ENCODE data around the gene ROR2.
A peak's percentile ranks its signal among the peaks of the same experiment; 100 is the strongest.

ROR2 gene

GRCh38 chr9:91885746-91886413, 64.1 kb downstream of the ROR2 start:
- no peaks in the 10 kb centered on the region for H3K27me3 ChIP-seq (ENCODE audit: insufficient read depth, low read length)
- H3K4me1 ChIP-seq (ENCODE audit: insufficient read depth, low read length): peaks cover 15% of the 10 kb centered on the region
- no peak overlapping the region for H3K4me3 ChIP-seq (ENCODE audit: low read length)
- H2AFZ ChIP-seq (ENCODE audit: low read depth, low read length): no peak overlapping the region
- no peaks in the 10 kb centered on the region for H3K36me3 ChIP-seq (ENCODE audit: insufficient read depth, low read length)
- peaks cover 2% of the 10 kb centered on the region for H3K9me3 ChIP-seq (ENCODE audit: low read length)

- peak overlapping the region; percentile 79 for H2AFZ ChIP-seq (ENCODE audit: low read depth, low read length)
Measured at GRCh38 chr9:91884696-91885687, 65.0 kb downstream of the ROR2 start.

GRCh38 chr9:91884153-91884552, 65.9 kb downstream of the ROR2 start:
- no peak overlapping the region for H2AFZ ChIP-seq (ENCODE audit: low read depth, low read length)
- H3K27me3 ChIP-seq (ENCODE audit: insufficient read depth, low read length): no peaks in the 10 kb centered on the region
- peaks cover 2% of the 10 kb centered on the region for H3K9me3 ChIP-seq (ENCODE audit: low read length)
- no peaks in the 10 kb centered on the region for H3K36me3 ChIP-seq (ENCODE audit: insufficient read depth, low read length)
- H3K4me1 ChIP-seq (ENCODE audit: insufficient read depth, low read length): peaks cover 15% of the 10 kb centered on the region
- no peak overlapping the region for H3K4me3 ChIP-seq (ENCODE audit: low read length)

More at GRCh38 chr9:91884696-91885687, 65.0 kb downstream of the ROR2 start:
- no peak overlapping the region for H3K4me3 ChIP-seq (ENCODE audit: low read length)
- H3K9me3 ChIP-seq (ENCODE audit: low read length): peaks cover 2% of the 10 kb centered on the region
- H3K27me3 ChIP-seq (ENCODE audit: insufficient read depth, low read length): no peaks in the 10 kb centered on the region
- H3K4me1 ChIP-seq (ENCODE audit: insufficient read depth, low read length): peaks cover 15% of the 10 kb centered on the region
- H3K36me3 ChIP-seq (ENCODE audit: insufficient read depth, low read length): no peaks in the 10 kb centered on the region

GRCh38 chr9:91883503-91883902, 66.5 kb downstream of the ROR2 start:
- H3K36me3 ChIP-seq (ENCODE audit: insufficient read depth, low read length): no peaks in the 10 kb centered on the region
- H3K9me3 ChIP-seq (ENCODE audit: low read length): peaks cover 2% of the 10 kb centered on the region
- no peak overlapping the region for H2AFZ ChIP-seq (ENCODE audit: low read depth, low read length)
- H3K4me1 ChIP-seq (ENCODE audit: insufficient read depth, low read length): peaks cover 15% of the 10 kb centered on the region
- H3K27me3 ChIP-seq (ENCODE audit: insufficient read depth, low read length): no peaks in the 10 kb centered on the region
- H3K4me3 ChIP-seq (ENCODE audit: low read length): no peak overlapping the region

GRCh38 chr9:91882627-91883026, 67.4 kb downstream of the ROR2 start:
- Histone ChIP-seq H3K9me3 (ENCODE audit: low read length) (peaks cover 2% of the 10 kb centered on the region), H3K4me3 (ENCODE audit: low read length) (no peak overlapping the region), H3K27me3 (ENCODE audit: insufficient read depth, low read length) (no peaks in the 10 kb centered on the region), H3K36me3 (ENCODE audit: insufficient read depth, low read length) (no peaks in the 10 kb centered on the region), H3K4me1 (ENCODE audit: insufficient read depth, low read length) (peaks cover 15% of the 10 kb centered on the region), H2AFZ (ENCODE audit: low read depth, low read length) (no peak overlapping the region)

GRCh38 chr9:91880378-91880972, 69.6 kb downstream of the ROR2 start:
- H3K36me3 ChIP-seq (ENCODE audit: insufficient read depth, low read length): no peaks in the 10 kb centered on the region
- peaks cover 2% of the 10 kb centered on the region for H3K9me3 ChIP-seq (ENCODE audit: low read length)
- H3K27me3 ChIP-seq (ENCODE audit: insufficient read depth, low read length): no peaks in the 10 kb centered on the region
- no peak overlapping the region for H2AFZ ChIP-seq (ENCODE audit: low read depth, low read length)
- H3K4me3 ChIP-seq (ENCODE audit: low read length): no peak overlapping the region
- H3K4me1 ChIP-seq (ENCODE audit: insufficient read depth, low read length): peaks cover 13% of the 10 kb centered on the region

GRCh38 chr9:91879231-91879630, 70.8 kb downstream of the ROR2 start:
- no peak overlapping the region for H3K4me3 ChIP-seq (ENCODE audit: low read length)
- H3K9me3 ChIP-seq (ENCODE audit: low read length): peaks cover 2% of the 10 kb centered on the region
- H3K4me1 ChIP-seq (ENCODE audit: insufficient read depth, low read length): peaks cover 2% of the 10 kb centered on the region
- no peaks in the 10 kb centered on the region for H3K36me3 ChIP-seq (ENCODE audit: insufficient read depth, low read length)
- no peak overlapping the region for H2AFZ ChIP-seq (ENCODE audit: low read depth, low read length)
- no peaks in the 10 kb centered on the region for H3K27me3 ChIP-seq (ENCODE audit: insufficient read depth, low read length)

GRCh38 chr9:91873637-91874051, 76.4 kb downstream of the ROR2 start:
- Histone ChIP-seq H3K4me3 (ENCODE audit: low read length) (no peak overlapping the region), H3K9me3 (ENCODE audit: low read length) (no peaks in the 10 kb centered on the region), H3K4me1 (ENCODE audit: insufficient read depth, low read length) (no peaks in the 10 kb centered on the region), H3K27me3 (ENCODE audit: insufficient read depth, low read length) (no peaks in the 10 kb centered on the region), H2AFZ (ENCODE audit: low read depth, low read length) (no peak overlapping the region), H3K36me3 (ENCODE audit: insufficient read depth, low read length) (no peaks in the 10 kb centered on the region)

GRCh38 chr9:91868732-91869391, 81.2 kb downstream of the ROR2 start:
- no peak overlapping the region for H2AFZ ChIP-seq (ENCODE audit: low read depth, low read length)
- no peaks in the 10 kb centered on the region for H3K36me3 ChIP-seq (ENCODE audit: insufficient read depth, low read length)
- no peaks in the 10 kb centered on the region for H3K9me3 ChIP-seq (ENCODE audit: low read length)
- no peak overlapping the region for H3K4me3 ChIP-seq (ENCODE audit: low read length)
- no peaks in the 10 kb centered on the region for H3K27me3 ChIP-seq (ENCODE audit: insufficient read depth, low read length)
- H3K4me1 ChIP-seq (ENCODE audit: insufficient read depth, low read length): no peaks in the 10 kb centered on the region

GRCh38 chr9:91867740-91868139, 82.3 kb downstream of the ROR2 start:
- H3K36me3 ChIP-seq (ENCODE audit: insufficient read depth, low read length): no peaks in the 10 kb centered on the region
- H2AFZ ChIP-seq (ENCODE audit: low read depth, low read length): no peak overlapping the region
- H3K4me1 ChIP-seq (ENCODE audit: insufficient read depth, low read length): no peaks in the 10 kb centered on the region
- H3K4me3 ChIP-seq (ENCODE audit: low read length): no peak overlapping the region
- H3K27me3 ChIP-seq (ENCODE audit: insufficient read depth, low read length): no peaks in the 10 kb centered on the region
- no peaks in the 10 kb centered on the region for H3K9me3 ChIP-seq (ENCODE audit: low read length)

GRCh38 chr9:91865041-91865440, 85.0 kb downstream of the ROR2 start:
- Histone ChIP-seq H3K9me3 (ENCODE audit: low read length) (no peaks in the 10 kb centered on the region), H3K36me3 (ENCODE audit: insufficient read depth, low read length) (no peaks in the 10 kb centered on the region), H3K4me1 (ENCODE audit: insufficient read depth, low read length) (no peaks in the 10 kb centered on the region), H3K27me3 (ENCODE audit: insufficient read depth, low read length) (no peaks in the 10 kb centered on the region), H2AFZ (ENCODE audit: low read depth, low read length) (no peak overlapping the region), H3K4me3 (ENCODE audit: low read length) (no peak overlapping the region)

GRCh38 chr9:91864380-91864779, 85.6 kb downstream of the ROR2 start:
- no peaks in the 10 kb centered on the region for H3K36me3 ChIP-seq (ENCODE audit: insufficient read depth, low read length)

More at GRCh38 chr9:91864380-91864779, 85.6 kb downstream of the ROR2 start:
- Histone ChIP-seq H3K4me1 (ENCODE audit: insufficient read depth, low read length) (no peaks in the 10 kb centered on the region), H3K27me3 (ENCODE audit: insufficient read depth, low read length) (no peaks in the 10 kb centered on the region), H3K9me3 (ENCODE audit: low read length) (no peaks in the 10 kb centered on the region), H3K4me3 (ENCODE audit: low read length) (no peak overlapping the region), H2AFZ (ENCODE audit: low read depth, low read length) (no peak overlapping the region)
